Mesendoderm (in vitro differentiated cells): ENCODE measurements around the gene EIF2AK2. TPM values are rescaled to one million over a fixed set of nuclear protein-coding genes. Genes with fewer than 3 reads are reported as not detected.
A peak's percentile ranks its signal among the peaks of the same experiment; 100 is the strongest.
"Not testable (repeated sequence)": the region's sequence is repeated elsewhere in the genome, so short reads cannot be mapped to it uniquely, and the experiment has no call there.

Experiments used
- DNase-seq: peaks from one replicate; pipeline ENCODE4 v3.0.0; 2013
- H2AK5ac ChIP-seq: 2 replicates; pipeline ENCODE4 v1.6.1; 2013; ENCODE audit warnings: low read length, inconsistent platforms
- H2BK120ac ChIP-seq: 2 replicates; pipeline ENCODE4 v1.6.1; 2013; ENCODE audit warnings: low read depth, mild to moderate bottlenecking, low read length, moderate library complexity, mixed read lengths
- H2BK15ac ChIP-seq: replicated peaks from 2 replicates; pipeline ENCODE4 v1.6.1; 2013; ENCODE audit warnings: low read depth, mild to moderate bottlenecking, moderate library complexity
- H2BK5ac ChIP-seq: 2 replicates; pipeline ENCODE4 v1.6.1; 2013; ENCODE audit warnings: low read length, inconsistent platforms
- H3K18ac ChIP-seq: 2 replicates; pipeline ENCODE4 v1.6.1; 2013; ENCODE audit warnings: mild to moderate bottlenecking, low read length, mixed read lengths
- H3K23ac ChIP-seq: one replicate; pipeline ENCODE4 v1.6.1; 2013; ENCODE audit warnings: low read length
- H3K27ac ChIP-seq: 2 replicates; pipeline ENCODE4 v1.5.1; 2013; ENCODE audit warnings: low read depth, mild to moderate bottlenecking, inconsistent platforms, low read length, moderate library complexity
- H3K27me3 ChIP-seq: 2 replicates; pipeline ENCODE4 v1.6.1; 2013; ENCODE audit warnings: low read length, control low read depth, mild to moderate bottlenecking, inconsistent platforms; ENCODE audit not compliant: insufficient read depth, poor library complexity
- H3K36me3 ChIP-seq: 2 replicates; pipeline ENCODE4 v1.6.1; 2013; ENCODE audit warnings: low read length, inconsistent platforms; ENCODE audit not compliant: control insufficient read depth, insufficient read depth
- H3K4ac ChIP-seq: one replicate; pipeline ENCODE4 v1.6.1; 2013; ENCODE audit warnings: low read depth, mild to moderate bottlenecking, low read length, moderate library complexity
- H3K4me1 ChIP-seq: 2 replicates; pipeline ENCODE4 v1.6.1; 2013; ENCODE audit warnings: low read depth, low read length, inconsistent platforms; ENCODE audit not compliant: control insufficient read depth
- H3K4me2 ChIP-seq: 2 replicates; pipeline ENCODE4 v1.6.1; 2013; ENCODE audit warnings: low read length
- H3K4me3 ChIP-seq: 2 replicates; pipeline ENCODE4 v1.5.1; 2013; ENCODE audit warnings: mild to moderate bottlenecking, low read length
- H3K56ac ChIP-seq: one replicate; pipeline ENCODE4 v1.6.1; 2013; ENCODE audit warnings: low read length
- H3K79me1 ChIP-seq: 2 replicates; pipeline ENCODE4 v1.6.1; 2013; ENCODE audit warnings: low read length, inconsistent platforms
- H3K79me2 ChIP-seq: 2 replicates; pipeline ENCODE4 v1.6.1; 2013; ENCODE audit warnings: mild to moderate bottlenecking, low read length; ENCODE audit not compliant: control insufficient read depth, insufficient read depth
- H3K9ac ChIP-seq: 2 replicates; pipeline ENCODE4 v1.6.1; 2013; ENCODE audit warnings: low read length, inconsistent platforms
- H4K5ac ChIP-seq: one replicate; pipeline ENCODE4 v1.6.1; 2013; ENCODE audit warnings: low read length
- H4K8ac ChIP-seq: one replicate; pipeline ENCODE4 v1.6.1; 2013; ENCODE audit warnings: low read depth, mild to moderate bottlenecking, control low read depth, low read length, moderate library complexity
- WGBS: extraction: QIAGEN DNeasy Blood & Tissue Kit; methylation state at CpG from one replicate; pipeline ENCODE4 v1.1.7; 2013; ENCODE audit warnings: low lambda C conversion rate, missing lambda C conversion rate; ENCODE audit not compliant: insufficient coverage; ENCODE audit errors: extremely low coverage; 5-methylcytosine and 5-hydroxymethylcytosine counted together
- polyA plus RNA-seq, 2 experiments: library from polyadenylated mRNA; stranded (reverse); fragments of 200-250 nt; gene quantifications; one replicate each; pipeline ENCODE4 v1.2.3, GENCODE V29; 2013

EIF2AK2 gene
- polyA plus RNA-seq (2013, experiment 1 of 2), result 28.3 TPM
- 27.0 TPM for polyA plus RNA-seq (2013, experiment 2 of 2)

DNA sequence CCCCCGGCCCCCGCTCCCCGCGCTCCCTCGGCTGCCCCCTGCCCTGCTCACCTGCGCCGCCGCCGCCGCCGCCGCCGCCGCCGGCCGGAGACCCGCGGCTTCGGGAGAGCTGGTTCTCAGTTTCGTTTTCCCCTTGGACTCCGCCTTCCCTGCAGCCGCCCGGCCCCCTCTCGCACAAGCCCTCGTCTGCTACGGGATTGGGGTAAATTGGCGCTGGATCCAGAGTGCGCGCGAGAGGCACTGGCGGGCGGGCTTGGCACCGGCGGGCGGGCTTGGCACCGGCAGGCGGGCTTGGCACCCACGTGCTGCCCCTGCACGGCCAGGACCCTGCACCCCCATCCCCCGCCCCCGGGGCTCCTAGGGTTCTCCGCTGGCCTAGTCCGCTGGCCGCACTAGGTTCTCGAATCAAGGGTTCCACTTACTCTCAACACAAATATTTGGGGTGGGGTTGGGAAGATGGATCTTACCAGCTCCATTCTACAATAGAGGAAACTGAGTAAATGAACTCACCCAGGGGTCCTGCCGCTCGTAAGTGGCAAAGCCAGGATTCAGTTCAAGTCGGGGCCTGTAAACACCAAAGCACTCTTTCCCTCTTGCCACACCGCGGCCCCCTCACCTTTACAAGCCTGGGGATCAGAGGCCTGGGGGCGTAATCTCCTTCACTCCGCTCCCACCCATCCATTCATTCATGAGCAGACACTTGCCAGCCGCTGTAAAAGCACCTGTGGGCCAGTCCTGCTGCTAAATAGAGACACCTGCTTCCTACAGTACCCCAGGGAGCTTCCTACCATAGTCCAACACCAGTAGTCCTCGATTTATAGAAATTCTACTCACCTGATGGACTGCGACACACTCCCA lies at the start of gene EIF2AK2:
TSS of gene EIF2AK2 (minus strand) at position 124 of the 858 bp plus-strand sequence. CDS start 9,174 bp downstream, outside the sequence.
- Histone ChIP-seq H3K4me3 (peak within 1 kb of the TSS; percentile 57), H3K4me2 (peak within 1 kb of the TSS; percentile 61), H3K4ac (peak within 1 kb of the TSS; percentile 73), H2BK15ac (no peak within 1 kb of the TSS), H2AK5ac (peak within 1 kb of the TSS; percentile 11), H2BK5ac (no peak within 1 kb of the TSS), H3K79me2 (peaks cover 2% of the 10 kb centered on the region), H3K18ac (peak within 1 kb of the TSS; percentile 75), H3K36me3 (no peaks in the 10 kb centered on the region), H3K79me1 (peaks cover 5% of the 10 kb centered on the region), H3K56ac (peak within 1 kb of the TSS; percentile 82), H3K27ac (peak within 1 kb of the TSS; percentile 23), H2BK120ac (peak within 1 kb of the TSS; percentile 19), H4K8ac (peak within 1 kb of the TSS; percentile 98), H3K4me1 (no peaks in the 10 kb centered on the region), H3K23ac (no peak within 1 kb of the TSS), H4K5ac (no peak within 1 kb of the TSS), H3K9ac (peak within 1 kb of the TSS; percentile 82), H3K27me3 (no peaks in the 10 kb centered on the region)
- no CpG with 5 or more reads among the region's 55 CpGs for WGBS
- DNase-seq, result peak; percentile 89

DNA sequence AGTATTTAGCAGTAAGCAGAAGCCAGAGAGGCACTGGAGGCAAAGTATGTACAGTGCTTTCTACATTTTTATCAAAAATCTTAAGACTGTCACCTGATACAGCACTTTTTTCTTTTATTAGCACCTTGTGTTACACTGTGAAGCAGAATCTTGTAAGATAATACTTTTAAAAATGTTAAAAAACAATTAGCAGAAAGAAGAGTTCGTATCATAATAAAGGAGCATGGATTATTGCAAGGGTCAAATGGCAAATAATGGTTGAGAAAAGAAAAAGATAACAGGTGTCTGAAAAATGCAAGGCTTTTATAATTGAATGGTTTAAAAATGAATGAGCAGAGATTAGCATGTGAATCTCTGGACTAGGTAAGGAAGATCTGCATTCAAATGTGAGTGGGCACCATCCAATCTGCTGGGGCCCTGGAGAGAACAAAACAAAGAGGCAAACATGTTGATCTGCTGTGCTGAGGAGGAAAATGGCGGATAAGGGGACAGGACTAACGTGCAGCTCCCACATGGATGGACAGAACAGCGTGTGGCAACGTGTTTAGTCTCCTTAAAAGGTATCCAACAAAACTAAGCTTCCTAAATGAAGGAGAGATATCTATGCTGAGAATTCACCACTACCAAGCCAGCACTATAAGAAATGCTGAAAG lies 49.0 kb upstream of the EIF2AK2 start:
- H3K79me2 ChIP-seq, result peaks cover 15% of the 10 kb centered on the region
- WGBS, result no CpG with 5 or more reads among the region's 5 CpGs
- H4K5ac ChIP-seq, result no peak overlapping the region
- peak overlapping the region; percentile 66 for H3K56ac ChIP-seq
- H3K36me3 ChIP-seq, result peaks cover 9% of the 10 kb centered on the region
- peak overlapping the region; percentile 93 for H3K4ac ChIP-seq
- DNase-seq, result peak; percentile 63
- no peak overlapping the region for H2BK15ac ChIP-seq
- peak overlapping the region; percentile 78 for H3K18ac ChIP-seq
- peak overlapping the region; percentile 96 for H2BK120ac ChIP-seq
- no peak overlapping the region for H3K4me3 ChIP-seq
- no peak overlapping the region for H3K9ac ChIP-seq
- no peak overlapping the region for H3K4me2 ChIP-seq
- H3K27ac ChIP-seq, result peak overlapping the region; percentile 73
- H2BK5ac ChIP-seq, result peak overlapping the region; percentile 17
- H3K23ac ChIP-seq, result peak overlapping the region; percentile 70
- no peaks in the 10 kb centered on the region for H3K27me3 ChIP-seq
- H3K79me1 ChIP-seq, result no peaks in the 10 kb centered on the region
- no peak overlapping the region for H4K8ac ChIP-seq
- peak overlapping the region; percentile 6 for H2AK5ac ChIP-seq
- H3K4me1 ChIP-seq, result peaks cover 2% of the 10 kb centered on the region

DNA sequence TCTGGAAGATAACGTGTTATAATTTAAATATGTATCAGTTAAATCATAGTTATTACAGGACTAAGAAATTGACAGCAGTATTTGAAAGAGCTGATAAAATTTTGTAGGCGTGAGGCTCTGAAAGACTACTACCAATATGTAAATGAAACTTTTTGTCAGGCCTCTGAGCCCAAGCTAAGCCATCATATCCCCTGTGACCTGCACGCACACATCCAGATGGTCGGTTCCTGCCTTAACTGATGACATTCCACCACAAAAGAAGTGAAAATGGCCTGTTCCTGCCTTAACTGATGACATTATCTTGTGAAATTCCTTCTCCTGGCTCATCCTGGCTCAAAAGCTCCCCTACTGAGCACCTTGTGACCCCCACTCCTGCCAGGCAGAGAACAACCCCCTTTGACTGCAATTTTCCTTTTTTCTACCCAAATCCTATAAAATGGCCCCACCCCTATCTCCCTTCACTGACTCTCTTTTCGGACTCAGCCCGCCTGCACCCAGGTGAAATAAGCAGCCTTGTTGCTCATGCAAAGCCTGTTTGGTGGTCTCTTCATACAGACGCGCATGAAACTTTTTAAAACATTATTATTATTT lies 48.4 kb upstream of the EIF2AK2 start:
- Histone ChIP-seq H2BK120ac (peak overlapping the region; percentile 92), H2BK5ac (peak overlapping the region; percentile 17), H3K79me2 (peaks cover 15% of the 10 kb centered on the region), H3K27ac (peak overlapping the region; percentile 73)
- not testable (repeated sequence) for H3K18ac ChIP-seq, H2AK5ac ChIP-seq, H3K56ac ChIP-seq, H3K4me2 ChIP-seq, H3K23ac ChIP-seq, H3K4ac ChIP-seq, H3K4me1 ChIP-seq, H3K9ac ChIP-seq, H3K4me3 ChIP-seq, H4K8ac ChIP-seq, H3K79me1 ChIP-seq, H3K36me3 ChIP-seq, H2BK15ac ChIP-seq, H3K27me3 ChIP-seq, H4K5ac ChIP-seq
- DNase-seq, result peak; percentile 91
- WGBS, result no CpG with 5 or more reads among the region's 8 CpGs

DNA sequence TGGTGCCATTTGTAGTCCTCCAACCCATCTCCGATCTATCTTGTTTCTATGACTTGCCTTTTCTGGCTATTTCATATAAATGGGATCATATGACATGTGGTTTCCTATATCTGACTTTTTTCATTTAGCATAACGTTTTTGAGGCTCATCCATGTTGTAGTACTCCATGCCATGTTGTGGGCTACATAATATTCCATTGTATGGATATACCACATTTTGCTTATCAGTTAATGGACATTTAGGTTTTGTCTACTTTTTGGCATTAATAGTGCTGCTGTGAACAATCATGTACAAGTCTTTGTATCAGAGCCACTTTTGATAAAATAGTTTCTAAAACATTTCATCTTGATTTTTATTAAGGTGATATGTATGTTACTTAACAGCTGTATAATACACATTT lies 46.9 kb upstream of the EIF2AK2 start:
- no peak overlapping the region for H3K4ac ChIP-seq
- no peak overlapping the region for H2AK5ac ChIP-seq
- H3K18ac ChIP-seq, result no peak overlapping the region
- no CpG with 5 or more reads among the region's 2 CpGs for WGBS
- H3K4me1 ChIP-seq, result peaks cover 2% of the 10 kb centered on the region
- no peak overlapping the region for H3K27ac ChIP-seq
- H3K23ac ChIP-seq, result no peak overlapping the region
- H3K79me2 ChIP-seq, result peaks cover 9% of the 10 kb centered on the region
- no peaks in the 10 kb centered on the region for H3K27me3 ChIP-seq
- no peaks in the 10 kb centered on the region for H3K79me1 ChIP-seq
- H3K4me3 ChIP-seq, result peak overlapping the region; percentile 7
- H3K56ac ChIP-seq, result no peak overlapping the region
- no peak overlapping the region for H4K8ac ChIP-seq
- DNase-seq, result no peak
- H2BK15ac ChIP-seq, result no peak overlapping the region
- H3K36me3 ChIP-seq, result peaks cover 5% of the 10 kb centered on the region
- no peak overlapping the region for H2BK120ac ChIP-seq
- H2BK5ac ChIP-seq, result no peak overlapping the region
- H3K4me2 ChIP-seq, result no peak overlapping the region
- no peak overlapping the region for H4K5ac ChIP-seq
- no peak overlapping the region for H3K9ac ChIP-seq

DNA sequence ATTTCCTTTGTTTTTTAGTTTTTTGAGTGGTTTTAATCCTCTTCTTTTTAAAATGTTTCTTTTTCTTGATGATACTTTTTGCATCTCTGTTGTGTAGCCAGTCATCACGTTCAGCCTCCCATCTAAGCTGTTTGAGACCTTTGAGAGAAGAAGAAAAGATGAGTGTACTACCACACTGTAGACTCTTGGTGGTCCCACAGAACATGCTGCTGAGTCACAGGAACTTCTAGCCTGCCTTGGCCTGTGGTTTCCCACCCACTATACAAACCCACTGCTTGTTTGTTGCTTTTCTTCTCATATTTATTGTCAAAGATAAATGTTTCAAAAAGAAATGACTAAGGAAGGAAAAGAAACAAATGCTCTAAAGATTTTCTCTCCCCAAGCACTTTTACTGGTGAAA lies 45.0 kb upstream of the EIF2AK2 start:
- no peak overlapping the region for H2BK120ac ChIP-seq
- H3K27ac ChIP-seq, result no peak overlapping the region
- no peak overlapping the region for H2BK5ac ChIP-seq
- H3K79me2 ChIP-seq, result peaks cover 8% of the 10 kb centered on the region
- no peak overlapping the region for H2BK15ac ChIP-seq
- H3K4ac ChIP-seq, result no peak overlapping the region
- H4K8ac ChIP-seq, result no peak overlapping the region
- no peak overlapping the region for H3K23ac ChIP-seq
- H3K18ac ChIP-seq, result no peak overlapping the region
- DNase-seq, result no peak
- WGBS, result no CpG with 5 or more reads among the region's 1 CpG
- H3K56ac ChIP-seq, result no peak overlapping the region
- H3K4me1 ChIP-seq, result peaks cover 2% of the 10 kb centered on the region
- H3K36me3 ChIP-seq, result peaks cover 5% of the 10 kb centered on the region
- H3K4me3 ChIP-seq, result no peak overlapping the region
- H3K4me2 ChIP-seq, result no peak overlapping the region
- H2AK5ac ChIP-seq, result no peak overlapping the region
- H3K79me1 ChIP-seq, result no peaks in the 10 kb centered on the region
- no peak overlapping the region for H4K5ac ChIP-seq
- H3K27me3 ChIP-seq, result no peaks in the 10 kb centered on the region
- H3K9ac ChIP-seq, result no peak overlapping the region
